AG04450 (cell line): ENCODE data around the gene FIBIN. TPM values are rescaled to one million over a fixed set of nuclear protein-coding genes. Genes with fewer than 3 reads are reported as not detected.
"Not testable (repeated sequence)": the region's sequence is repeated elsewhere in the genome, so short reads cannot be mapped to it uniquely, and the experiment has no call there.

ENCODE experiments used
- CTCF ChIA-PET: fragments of 300-600, 350-600 bp; formaldehyde crosslinking; extraction: SDS; loops from one replicate; lab custom pipeline; 2022; ENCODE audit warnings: antibody characterized with exemption, inconsistent platforms; lab: Charles Lee
- POLR2A ChIA-PET: fragments of 350-600 bp; formaldehyde crosslinking; extraction: SDS; loops from one replicate; lab custom pipeline; 2021; ENCODE audit warnings: antibody characterized with exemption, inconsistent platforms; lab: Yijun Ruan, JAX
- DNase-seq: peaks from one replicate; pipeline ENCODE4 v3.0.0-alpha.2; 2011; ENCODE audit warnings: low read depth, low spot score
- H3K27ac ChIP-seq: one replicate; pipeline ENCODE4 v1.5.1; 2012; ENCODE audit warnings: low read depth, low read length, control low read depth
- H3K27me3 ChIP-seq: one replicate; pipeline ENCODE4 v1.6.0; 2012; ENCODE audit warnings: low read length; ENCODE audit not compliant: control insufficient read depth, insufficient read depth
- H3K4me3 ChIP-seq: 2 replicates; pipeline ENCODE4 v1.5.1; 2011; ENCODE audit warnings: mild to moderate bottlenecking, low read depth, low read length, control low read depth
- H3K9me3 ChIP-seq: 2 replicates; pipeline ENCODE4 v1.5.1; 2012; ENCODE audit warnings: low read length; ENCODE audit not compliant: control insufficient read depth, insufficient read depth
- CTCF ChIP-seq: IDR thresholded peaks from 2 replicates; pipeline ENCODE4 v1.5.1; 2011; ENCODE audit warnings: low read depth, low read length, control low read depth, inconsistent platforms
- polyA plus RNA-seq: library from polyadenylated mRNA; depleted of rRNA; stranded (reverse); fragments of >200 nt; gene quantifications from 2 replicates; pipeline ENCODE4 v1.2.3, GENCODE V29; 2011

FIBIN gene
- polyA plus RNA-seq, 1 experiment, result 49.0 TPM

- no peak for DNase-seq
- Histone ChIP-seq H3K4me3 (no peak overlapping the region), H3K27me3 (no peaks in the 10 kb centered on the region), H3K9me3 (no peaks in the 10 kb centered on the region), H3K27ac (no peak overlapping the region)
- ChIA-PET POLR2A (interaction anchor here (1.3 kb wide), 1 partner anchor 27 kb away, joined by 11 read pairs; no protein-coding TSS in a partner anchor), CTCF (interaction anchor here (1.9 kb wide), 1 partner anchor 184 kb away, joined by 6 read pairs; no protein-coding TSS in a partner anchor)
- TF ChIP-seq CTCF, result no peak
These were observed 18.9 kb upstream of the FIBIN start for GRCh38 chr11:26974996-26975395.

GRCh38 chr11:26976389-26976788 lies 17.5 kb upstream of the FIBIN start:
- no peak for TF ChIP-seq CTCF
- peak; percentile 72 for DNase-seq
- Histone ChIP-seq H3K27ac (no peak overlapping the region), H3K4me3 (no peak overlapping the region), H3K27me3 (no peaks in the 10 kb centered on the region), H3K9me3 (no peaks in the 10 kb centered on the region)
- POLR2A ChIA-PET, result interaction anchor here (0.6 to 1.0 kb wide), 2 partner anchors 17 to 28 kb away, joined by 3 read pairs; partner anchors contain the start of gene FIBIN
- CTCF ChIA-PET, result no interaction called here

GRCh38 chr11:26977209-26977608 lies 16.7 kb upstream of the FIBIN start:
- H3K27ac ChIP-seq, H3K4me3 ChIP-seq, POLR2A ChIA-PET, CTCF ChIA-PET, H3K27me3 ChIP-seq, H3K9me3 ChIP-seq, DNase-seq: not testable (repeated sequence)

GRCh38 chr11:26983645-26984044 lies 10.3 kb upstream of the FIBIN start:
- no peak for TF ChIP-seq CTCF
- DNase-seq, result no peak

GRCh38 chr11:26985470-26985869 lies 8.4 kb upstream of the FIBIN start:
- Histone ChIP-seq H3K27me3 (no peaks in the 10 kb centered on the region), H3K4me3 (no peak overlapping the region), H3K27ac (no peak overlapping the region), H3K9me3 (no peaks in the 10 kb centered on the region)
- DNase-seq, result no peak
- no peak for TF ChIP-seq CTCF
- POLR2A ChIA-PET, result interaction anchor here (0.9 to 1.1 kb wide), 2 partner anchors 8 to 38 kb away, joined by 3 read pairs; partner anchors contain the start of gene FIBIN
- CTCF ChIA-PET, result no interaction called here

More at GRCh38 chr11:26983645-26984044, 10.3 kb upstream of the FIBIN start:
- Histone ChIP-seq H3K27ac (no peak overlapping the region), H3K9me3 (no peaks in the 10 kb centered on the region), H3K27me3 (no peaks in the 10 kb centered on the region), H3K4me3 (no peak overlapping the region)
- ChIA-PET CTCF (no interaction called here), POLR2A (no interaction called here)
